GM21786 (cell line): ENCODE data around the gene UNC13D.
"Not testable (repeated sequence)": the region's sequence is repeated elsewhere in the genome, so short reads cannot be mapped to it uniquely, and the experiment has no call there.

Experiments
- ATAC-seq: cut with Tn5 transposase; IDR thresholded peaks from one replicate; pipeline ENCODE4 v1.9.1; 2021; ENCODE audit not compliant: unreplicated experiment

The UNC13D gene

GRCh38 chr17:75822119-75822799 lies 21.9 kb downstream of the UNC13D start:
- ATAC-seq = no peak

GRCh38 chr17:75821552-75821951 lies 22.7 kb downstream of the UNC13D start:
- no peak for ATAC-seq

GRCh38 chr17:75820094-75821080 lies 23.8 kb downstream of the UNC13D start:
- no peak for ATAC-seq

DNA sequence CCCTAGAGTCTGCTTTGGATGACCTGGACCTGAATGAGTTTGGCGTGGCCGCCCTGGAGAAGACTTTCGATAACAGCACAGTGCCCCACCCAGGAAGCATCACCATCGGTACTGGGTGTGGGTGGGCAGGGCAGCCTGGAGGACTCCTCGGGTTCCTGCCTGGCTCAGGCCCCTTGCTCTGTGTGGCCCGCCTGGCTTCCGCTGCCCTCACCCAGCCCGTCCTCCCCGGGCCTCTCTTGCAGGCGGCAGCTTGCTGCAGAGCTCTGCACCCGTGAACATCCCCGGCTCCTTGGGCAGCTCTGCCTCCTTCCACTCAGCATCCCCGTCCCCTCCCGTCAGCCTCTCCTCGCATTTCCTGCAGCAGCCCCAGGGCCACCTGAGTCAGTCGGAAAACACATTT lies 24.5 kb downstream of the UNC13D start:
- ATAC-seq = no peak

GRCh38 chr17:75819116-75819515 lies 25.1 kb downstream of the UNC13D start:
- ATAC-seq = no peak

GRCh38 chr17:75818326-75818885 lies 25.8 kb downstream of the UNC13D start:
- no peak for ATAC-seq

DNA sequence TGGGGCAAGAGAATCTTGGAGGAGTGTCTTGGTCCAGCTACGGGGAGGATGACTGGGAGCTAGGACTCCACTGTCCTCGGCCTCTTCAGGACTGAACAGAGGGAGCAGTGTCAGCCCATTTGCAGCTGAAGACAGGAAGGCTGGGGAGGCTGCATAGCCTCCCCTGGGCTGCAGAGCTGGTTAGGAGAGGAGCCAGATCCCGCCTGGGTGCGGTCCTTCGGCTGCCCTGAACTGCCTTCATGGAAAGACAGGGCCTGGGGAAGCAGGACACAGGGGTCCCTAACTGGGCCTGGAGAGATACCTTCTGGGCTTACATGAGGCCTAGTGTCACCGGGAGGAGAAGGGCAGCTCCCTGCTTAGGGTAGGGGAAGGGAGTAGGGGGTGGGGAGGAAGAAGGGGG lies 26.6 kb downstream of the UNC13D start:
- ATAC-seq = no peak

DNA sequence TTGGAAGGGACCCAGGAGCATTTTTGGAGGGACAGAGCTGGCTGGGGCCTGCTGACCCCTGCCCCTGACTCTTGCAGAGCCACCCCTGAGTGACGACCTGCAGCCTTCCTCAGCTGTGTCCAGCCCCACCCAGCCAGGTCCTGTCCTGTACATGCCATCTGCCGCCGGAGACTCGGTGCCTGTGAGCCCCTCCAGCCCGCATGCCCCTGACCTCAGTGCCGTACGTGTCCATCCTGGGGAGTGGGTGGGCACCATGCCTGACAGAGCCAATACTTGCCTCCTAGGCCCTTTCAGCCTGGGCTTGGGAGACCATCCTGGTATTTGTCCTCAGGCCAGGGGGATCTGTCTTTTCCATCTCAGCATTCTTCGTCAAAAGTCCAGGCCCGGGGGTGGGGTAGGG lies 27.5 kb downstream of the UNC13D start:
- ATAC-seq = no peak

GRCh38 chr17:75815399-75815798 lies 28.8 kb downstream of the UNC13D start:
- ATAC-seq = no peak

DNA sequence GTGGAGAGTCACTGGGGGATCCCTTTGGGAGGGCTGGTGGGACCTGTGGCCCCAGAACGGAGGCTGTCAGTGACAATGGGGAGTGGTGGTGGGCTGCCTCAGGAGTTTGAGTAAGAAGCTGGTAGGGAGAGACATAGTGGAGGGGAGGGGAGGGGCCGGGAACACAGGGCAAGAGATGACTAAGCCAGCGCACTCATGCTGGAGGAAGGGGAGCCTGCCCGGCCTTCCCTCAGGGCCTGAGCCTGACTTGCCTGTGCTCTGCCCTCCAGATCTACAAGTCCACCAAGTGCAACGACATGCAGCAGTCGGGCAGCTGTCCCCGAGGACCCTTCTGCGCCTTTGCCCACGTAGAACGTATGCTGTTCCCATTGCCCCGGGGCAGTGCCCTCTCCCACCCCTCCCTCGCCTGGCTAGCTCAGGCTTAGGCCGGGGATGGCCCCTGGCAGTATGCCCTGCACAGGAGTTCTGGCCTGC lies 29.3 kb downstream of the UNC13D start:
- ATAC-seq = no peak

GRCh38 chr17:75814021-75814395 lies 30.2 kb downstream of the UNC13D start:
- ATAC-seq = no peak

DNA sequence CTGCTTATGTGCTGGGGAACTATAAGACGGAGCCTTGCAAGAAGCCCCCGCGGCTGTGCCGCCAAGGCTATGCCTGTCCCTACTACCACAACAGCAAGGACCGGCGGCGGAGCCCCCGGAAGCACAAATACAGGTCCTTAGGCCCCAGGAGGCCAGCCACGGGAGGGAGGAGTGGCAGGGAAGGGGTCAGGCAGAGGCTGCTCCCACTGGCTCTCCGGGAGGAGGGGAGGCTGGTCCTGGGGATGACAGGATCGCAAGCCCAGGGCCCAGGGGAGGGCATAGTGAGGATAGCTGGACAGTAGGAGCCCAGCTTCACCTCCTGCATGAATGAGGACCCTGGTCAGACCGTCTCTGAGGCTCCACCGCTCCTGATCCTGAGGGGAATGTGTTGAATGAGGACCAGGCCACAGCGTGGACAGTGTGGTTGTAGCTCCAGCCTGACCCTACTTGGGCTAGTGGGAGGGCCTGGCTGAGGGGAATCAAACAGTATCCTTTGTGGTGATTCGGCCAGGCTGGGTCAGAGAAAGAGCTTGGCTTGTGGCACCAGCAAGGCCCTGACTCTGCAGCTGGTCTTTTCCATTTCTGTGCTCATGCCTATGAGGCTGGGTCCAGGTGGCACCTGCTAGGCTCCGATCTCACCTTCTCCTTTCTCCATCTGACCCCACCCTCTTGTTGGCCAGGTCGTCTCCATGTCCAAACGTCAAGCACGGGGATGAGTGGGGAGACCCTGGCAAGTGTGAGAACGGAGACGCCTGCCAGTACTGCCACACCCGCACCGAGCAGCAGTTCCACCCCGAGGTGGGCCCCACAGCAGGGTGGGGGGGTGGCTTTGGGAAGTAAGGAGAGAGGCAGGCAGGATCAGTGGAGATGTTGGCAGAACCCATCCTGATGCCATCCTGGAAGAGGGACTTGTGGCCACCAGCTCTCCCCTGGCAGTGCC lies 30.9 kb downstream of the UNC13D start:
- no peak for ATAC-seq

- no peak for ATAC-seq
Measured at GRCh38 chr17:75812096-75813013, 31.8 kb downstream of the UNC13D start.

DNA sequence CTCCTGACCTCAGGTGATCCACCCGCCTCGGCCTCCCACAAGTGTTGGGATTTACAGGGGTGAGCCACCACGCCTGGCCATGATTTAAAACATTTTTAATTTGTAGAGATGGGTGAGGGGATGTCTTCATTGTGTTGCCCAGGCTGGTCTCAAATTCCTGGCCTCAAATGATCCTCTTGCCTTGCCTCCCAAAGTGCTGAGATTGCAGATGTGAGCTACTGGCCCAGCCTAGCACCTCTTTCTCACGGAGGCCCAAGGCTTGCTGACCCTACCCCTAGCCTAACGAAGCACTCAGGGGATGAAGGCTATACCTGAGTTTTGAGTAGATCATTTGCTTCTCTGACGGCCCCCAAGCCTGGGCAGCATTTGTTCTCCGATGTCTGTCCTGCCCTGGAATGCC lies 33.0 kb downstream of the UNC13D start:
- ATAC-seq = no peak

GRCh38 chr17:75810756-75811155 lies 33.4 kb downstream of the UNC13D start:
- not testable (repeated sequence) for ATAC-seq

DNA sequence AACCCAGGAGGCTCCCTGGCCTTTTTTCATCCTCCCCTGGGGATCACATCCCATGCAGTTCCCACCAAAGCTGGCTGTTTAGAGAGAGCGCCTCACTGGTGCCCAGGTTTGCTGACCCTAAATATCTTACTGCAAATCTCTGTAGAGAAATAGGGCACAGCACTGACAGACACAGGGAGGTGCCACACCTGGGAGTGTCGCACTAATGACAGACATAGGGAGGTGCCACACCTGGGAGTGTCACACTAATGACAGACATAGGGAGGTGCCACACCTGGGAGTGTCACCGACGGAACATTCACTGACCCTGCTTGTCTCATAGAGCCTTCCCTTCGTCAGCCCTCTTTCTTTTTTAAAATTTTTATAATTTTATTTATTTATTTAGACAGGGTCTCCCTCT lies 34.0 kb downstream of the UNC13D start:
- no peak for ATAC-seq

DNA sequence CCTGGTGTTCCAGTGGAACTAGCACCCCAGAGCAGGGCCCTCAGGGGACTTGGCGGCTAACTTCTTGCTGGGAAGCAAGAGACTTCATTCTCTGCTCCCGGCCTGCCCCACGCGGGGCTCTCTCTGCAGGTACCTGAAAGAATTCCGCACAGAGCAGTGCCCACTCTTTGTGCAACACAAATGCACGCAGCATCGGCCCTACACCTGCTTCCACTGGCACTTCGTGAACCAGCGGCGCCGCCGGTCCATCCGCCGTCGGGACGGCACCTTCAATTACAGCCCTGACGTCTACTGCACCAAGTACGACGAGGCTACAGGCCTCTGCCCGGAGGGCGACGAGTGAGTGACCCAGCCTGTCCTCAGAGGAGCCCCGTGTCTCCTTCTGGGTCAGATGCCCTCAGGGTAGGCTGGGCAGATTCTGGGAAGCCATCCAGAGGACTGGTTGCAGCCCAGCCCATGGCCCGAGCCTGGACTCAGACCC lies 34.5 kb downstream of the UNC13D start:
- no peak for ATAC-seq

GRCh38 chr17:75808905-75809621 lies 35.1 kb downstream of the UNC13D start:
- peak; percentile 73 for ATAC-seq

GRCh38 chr17:75808549-75808904 lies 35.7 kb downstream of the UNC13D start:
- no peak for ATAC-seq
